GM12873 (cell line): Measurements from ENCODE around the gene PLEKHA3.

Experiments used
- TF ChIP-seq, protein P1 (sequence below): IDR thresholded peaks from 2 replicates; pipeline ENCODE4 v1.5.1; 2012; ENCODE audit warnings: low read depth, mild to moderate bottlenecking, moderate library complexity, low read length, control low read depth; ENCODE audit not compliant: insufficient read depth; ENCODE audit errors: missing control alignments

PLEKHA3 gene

DNA sequence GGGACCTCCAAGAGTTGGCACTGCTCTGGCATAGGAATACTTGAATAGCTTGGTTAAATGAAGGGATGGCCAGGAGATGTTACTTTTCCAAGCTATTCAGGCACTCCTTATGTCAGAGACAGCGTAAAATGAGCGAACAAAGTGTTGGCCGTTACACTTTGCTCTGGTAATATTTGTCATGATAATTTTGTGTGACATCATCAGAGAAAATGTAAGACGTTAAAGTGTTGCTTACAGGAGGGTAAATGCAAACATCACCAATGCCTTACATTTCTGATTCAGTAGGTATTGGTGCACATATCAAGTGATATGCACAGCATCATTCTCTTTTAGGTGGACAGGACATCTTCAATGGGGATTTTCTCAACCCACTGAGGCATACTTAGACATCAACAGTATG lies 46.0 kb downstream of the PLEKHA3 start:
- TF ChIP-seq, protein P1, sequence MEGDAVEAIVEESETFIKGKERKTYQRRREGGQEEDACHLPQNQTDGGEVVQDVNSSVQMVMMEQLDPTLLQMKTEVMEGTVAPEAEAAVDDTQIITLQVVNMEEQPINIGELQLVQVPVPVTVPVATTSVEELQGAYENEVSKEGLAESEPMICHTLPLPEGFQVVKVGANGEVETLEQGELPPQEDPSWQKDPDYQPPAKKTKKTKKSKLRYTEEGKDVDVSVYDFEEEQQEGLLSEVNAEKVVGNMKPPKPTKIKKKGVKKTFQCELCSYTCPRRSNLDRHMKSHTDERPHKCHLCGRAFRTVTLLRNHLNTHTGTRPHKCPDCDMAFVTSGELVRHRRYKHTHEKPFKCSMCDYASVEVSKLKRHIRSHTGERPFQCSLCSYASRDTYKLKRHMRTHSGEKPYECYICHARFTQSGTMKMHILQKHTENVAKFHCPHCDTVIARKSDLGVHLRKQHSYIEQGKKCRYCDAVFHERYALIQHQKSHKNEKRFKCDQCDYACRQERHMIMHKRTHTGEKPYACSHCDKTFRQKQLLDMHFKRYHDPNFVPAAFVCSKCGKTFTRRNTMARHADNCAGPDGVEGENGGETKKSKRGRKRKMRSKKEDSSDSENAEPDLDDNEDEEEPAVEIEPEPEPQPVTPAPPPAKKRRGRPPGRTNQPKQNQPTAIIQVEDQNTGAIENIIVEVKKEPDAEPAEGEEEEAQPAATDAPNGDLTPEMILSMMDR, result no peak

DNA sequence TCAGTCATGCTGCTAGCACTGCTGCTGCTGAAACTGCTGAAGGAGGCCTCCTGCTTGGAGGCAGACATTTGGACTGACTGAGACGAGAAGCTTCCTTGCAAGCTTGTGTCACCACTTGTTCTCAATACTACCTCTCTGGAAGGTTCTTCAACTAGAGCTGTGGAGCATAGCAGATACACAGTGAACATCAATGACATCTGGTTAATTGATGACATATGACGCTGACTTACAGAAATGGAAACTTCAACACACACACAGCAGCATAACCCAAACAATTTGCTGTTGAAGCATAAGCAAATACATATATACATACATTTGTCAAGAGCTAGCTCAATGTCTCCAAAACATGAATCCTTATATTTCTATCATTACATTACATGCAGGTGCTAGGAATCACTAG lies 47.3 kb downstream of the PLEKHA3 start:
- TF ChIP-seq, protein P1, result no peak

DNA sequence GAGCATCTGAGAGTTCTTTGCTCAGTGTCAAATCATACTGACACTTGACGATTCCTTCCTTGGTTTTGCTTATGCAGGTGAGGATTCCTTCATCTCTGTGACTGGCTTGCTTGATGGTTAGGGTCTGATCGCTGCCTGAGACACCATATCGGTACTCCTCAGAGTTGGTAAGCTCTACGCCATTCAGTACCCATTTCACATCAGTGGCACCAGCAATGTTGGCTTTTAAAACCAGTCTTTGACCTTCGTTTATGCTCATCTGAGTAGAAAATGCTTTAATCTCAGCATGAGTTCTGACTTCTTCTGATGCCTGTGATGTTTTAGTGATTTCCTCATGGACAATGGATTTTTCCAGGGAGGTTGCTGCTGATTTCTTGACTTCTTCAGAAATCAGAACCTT lies 48.4 kb downstream of the PLEKHA3 start:
- TF ChIP-seq, protein P1, result no peak

DNA sequence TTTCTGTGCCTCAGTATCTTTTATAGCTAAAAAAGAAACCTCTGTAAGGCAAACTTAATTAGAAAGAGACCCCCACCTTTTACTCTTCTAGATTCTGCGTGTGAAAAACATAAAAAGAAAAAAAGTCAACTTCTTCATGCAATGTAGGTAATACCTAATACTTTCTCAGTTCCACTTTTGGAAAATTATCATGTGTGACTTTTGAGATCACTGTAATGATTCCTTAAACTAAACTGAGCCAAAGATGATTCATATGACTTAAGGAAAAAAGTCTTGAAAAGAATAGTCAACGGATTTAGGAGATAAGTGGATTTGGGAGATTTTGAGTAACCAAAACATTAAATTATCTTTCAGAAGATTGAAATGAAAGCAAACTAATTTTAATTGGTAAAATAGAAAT lies 48.9 kb downstream of the PLEKHA3 start:
- TF ChIP-seq, protein P1, result no peak

DNA sequence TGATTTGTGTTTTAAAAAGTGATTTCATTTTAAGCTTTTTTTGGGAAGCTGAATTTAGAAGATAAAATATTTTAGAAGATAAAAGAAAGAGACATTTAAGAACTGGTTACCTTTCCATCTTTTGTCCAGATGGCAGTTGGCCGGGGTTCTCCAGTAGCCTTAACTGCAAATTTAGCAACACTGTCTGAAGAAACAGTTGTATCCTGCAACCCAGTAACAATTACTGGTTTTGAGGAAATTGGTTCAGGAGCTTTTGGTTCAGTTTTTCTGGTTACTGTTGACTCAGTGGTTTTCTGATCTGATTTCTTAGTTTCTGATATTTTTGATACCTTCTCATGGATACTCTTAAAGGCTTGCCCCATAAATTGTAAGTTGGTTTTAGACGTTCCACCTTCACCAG lies 49.9 kb downstream of the PLEKHA3 start:
- TF ChIP-seq, protein P1, result no peak

DNA sequence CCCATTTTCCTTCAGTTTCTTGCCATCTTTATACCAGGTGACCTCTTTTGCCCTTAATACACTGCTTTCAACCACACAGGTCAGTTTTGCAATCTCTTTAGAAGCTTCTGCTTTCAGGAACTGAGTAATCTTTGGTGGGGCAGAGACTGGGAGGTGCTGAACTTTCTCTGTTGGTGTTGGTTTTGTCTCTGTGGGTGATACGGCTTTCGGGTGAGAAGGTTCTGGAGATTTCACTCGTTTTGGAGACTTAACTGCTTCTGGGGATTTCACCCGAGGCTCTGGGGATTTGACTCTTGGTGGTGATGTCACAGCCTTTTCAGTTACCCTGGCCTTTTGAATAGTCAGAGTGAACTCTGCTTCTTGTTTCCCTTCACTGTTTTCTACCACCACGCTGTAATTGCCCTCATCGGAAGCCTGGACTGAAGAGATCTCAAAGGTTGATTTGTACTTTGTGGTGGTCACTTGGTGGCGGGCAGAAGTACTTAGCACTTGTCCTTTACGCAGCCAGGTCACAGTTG lies 50.4 kb downstream of the PLEKHA3 start:
- TF ChIP-seq, protein P1, result no peak

DNA sequence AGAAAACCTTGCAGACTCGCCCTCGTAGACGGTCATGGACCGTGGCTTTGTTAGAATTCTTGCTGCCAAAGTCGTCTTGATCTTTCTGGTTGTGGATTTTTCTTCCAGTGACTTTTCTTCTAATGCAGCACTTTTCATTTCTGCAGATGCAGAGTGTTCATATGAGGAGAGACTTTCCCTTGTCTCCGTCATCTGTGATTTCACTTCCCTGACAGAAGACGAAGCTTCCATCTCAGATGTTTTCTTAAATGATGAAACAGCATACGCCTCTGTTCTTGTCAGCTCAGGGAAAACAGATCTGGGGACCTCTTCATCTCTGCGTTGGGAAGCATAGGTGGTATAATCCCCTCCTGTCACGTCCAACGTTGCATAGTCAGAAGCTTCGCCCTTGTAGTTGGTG lies 50.9 kb downstream of the PLEKHA3 start:
- TF ChIP-seq, protein P1, result no peak
